Lung (tissue), 12 donors: Measurements from ENCODE around the gene SLC38A10. TPM values are rescaled to one million over a fixed set of nuclear protein-coding genes. Genes with fewer than 3 reads are reported as not detected.

Experiments
- ATAC-seq: fragments of 200-7000 bp; cut with Tn5 transposase; one replicate; pipeline ENCODE4 v1.9.1; 2020; ENCODE audit warnings: moderate number of reproducible peaks; ENCODE audit not compliant: insufficient read depth, low FRiP score
- DNase-seq, 3 donors: peaks; one replicate each; pipeline ENCODE4 v3.0.0-alpha.2; 2013 to 2017
- H3K27ac ChIP-seq, 2 donors: one replicate each; pipeline ENCODE4 v1.5.1; 2013; ENCODE audit warnings: mild to moderate bottlenecking in 2 of 2, moderate library complexity in 2 of 2, control low read depth in 1 of 2, inconsistent platforms in 1 of 2, low read depth in 1 of 2, low read length in 1 of 2
- H3K27me3 ChIP-seq, 3 donors: one replicate each; pipeline ENCODE4 v1.5.1; 2013; ENCODE audit warnings: low read length in 2 of 3; ENCODE audit not compliant: control insufficient read depth in 3 of 3, insufficient read depth in 3 of 3
- H3K36me3 ChIP-seq, 4 donors: one replicate each; pipeline ENCODE4 v1.5.1; 2013; ENCODE audit warnings: low read length in 4 of 4, mild to moderate bottlenecking in 1 of 4, moderate library complexity in 1 of 4; ENCODE audit not compliant: control insufficient read depth in 4 of 4, insufficient read depth in 4 of 4
- H3K4me1 ChIP-seq, 5 donors: one replicate each; pipeline ENCODE4 v1.5.1; 2013; ENCODE audit warnings: low read length in 5 of 5, mild to moderate bottlenecking in 2 of 5, moderate library complexity in 1 of 5; ENCODE audit not compliant: control insufficient read depth in 5 of 5, insufficient read depth in 5 of 5
- H3K4me3 ChIP-seq: one replicate; pipeline ENCODE4 v1.5.1; 2013; ENCODE audit warnings: mild to moderate bottlenecking, control low read depth, moderate library complexity
- H3K9ac ChIP-seq, 2 donors: one replicate each; pipeline ENCODE4 v1.5.1; 2013; ENCODE audit warnings: low read length in 2 of 2, control low read depth in 1 of 2; ENCODE audit not compliant: insufficient read depth in 1 of 2
- H3K9me3 ChIP-seq, 4 donors: one replicate each; pipeline ENCODE4 v1.5.1; 2013; ENCODE audit warnings: low read length in 3 of 4, mild to moderate bottlenecking in 1 of 4, moderate library complexity in 1 of 4; ENCODE audit not compliant: control insufficient read depth in 4 of 4, insufficient read depth in 3 of 4
- WGBS, 2 donors: extraction: QIAGEN DNeasy Blood & Tissue Kit; methylation state at CpG; one replicate each; pipeline ENCODE4 v1.1.7; 2013; 5-methylcytosine and 5-hydroxymethylcytosine counted together
- polyA plus RNA-seq, 2 donors: library from polyadenylated mRNA; stranded (reverse); fragments of 200-250 nt; gene quantifications; one replicate each; pipeline ENCODE4 v1.2.1, GENCODE V29; 2013
- total RNA-seq, 2 donors: library from RNA; depleted of rRNA in 1 of 2; stranded (reverse); fragments of >200 nt in 1 of 2; gene quantifications; one replicate each; pipeline ENCODE4 v1.2.1, GENCODE V29; 2014 to 2021
- TF ChIP-seq, protein P1 (sequence below): IDR thresholded peaks from 2 replicates; pipeline ENCODE4 v1.5.1; 2012; ENCODE audit warnings: mild to moderate bottlenecking; ENCODE audit errors: control extremely low read depth, extremely low read depth
- donor health status: control.
- donor health status: control.
- donor health status: Bipolar disorder and iron deficiency.
- donor health status: healthy.
- donor health status: DM: yes; HTN: yes; CAD: no.

The SLC38A10 gene
- total and polyA plus RNA-seq, 4 donors: 56.0 to 127 (median 82.4) TPM

DNA sequence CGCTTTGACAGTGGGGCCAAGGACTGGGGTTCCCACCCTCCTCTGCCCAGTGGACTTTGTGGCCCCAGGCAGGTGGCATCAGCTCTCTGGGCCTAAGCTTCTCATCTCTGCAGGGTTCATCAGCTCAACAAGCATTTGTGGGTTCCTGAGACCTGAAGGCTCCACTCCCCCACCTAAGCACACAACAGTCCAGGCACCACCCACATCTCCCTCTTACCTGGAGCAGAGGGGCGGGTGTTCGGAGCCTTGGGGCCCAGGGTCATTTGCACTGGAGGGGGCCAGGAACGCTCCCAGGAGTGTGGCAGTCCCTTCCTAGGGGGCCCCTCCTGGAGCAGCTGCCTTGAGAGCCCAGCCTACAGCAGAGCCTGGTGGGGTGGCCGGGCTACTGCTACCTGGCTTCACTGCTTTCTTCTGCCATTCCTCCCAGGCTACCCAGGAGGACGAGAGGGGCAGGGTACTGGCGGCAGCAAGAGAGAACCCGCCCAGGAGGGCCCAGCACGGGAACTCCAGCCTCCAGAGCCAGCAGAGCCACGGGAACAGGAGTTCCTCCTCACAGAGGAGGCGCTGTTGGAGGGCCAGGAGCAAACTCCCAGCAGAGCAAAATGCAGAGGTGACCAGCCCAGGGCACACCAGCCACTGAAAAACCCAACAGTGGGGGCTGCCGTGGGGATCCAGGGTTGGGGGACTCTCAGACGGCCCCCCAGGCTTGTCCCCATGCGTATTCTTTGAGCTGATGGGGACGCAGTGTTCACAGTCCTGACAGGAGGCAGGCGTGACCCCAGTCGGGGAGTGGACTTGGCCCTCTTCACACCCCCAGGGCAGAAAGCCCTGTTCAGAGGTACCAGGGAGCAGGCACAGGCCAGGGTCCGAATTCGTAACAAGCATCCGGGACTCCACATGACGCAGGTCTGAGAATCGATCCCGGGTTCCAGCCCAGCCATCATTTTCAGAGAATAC lies 35.1 kb upstream of the SLC38A10 start:
- ATAC-seq: no peak
- peak; percentile 54 to 74 (median 70) for DNase-seq
- H3K27me3 ChIP-seq: peaks cover 0 to 15% (median 8%) of the 10 kb centered on the region in 3 donors
- peak overlapping the region in 1 of 2 donors; percentile 76 for H3K27ac ChIP-seq
- WGBS, 2 donors: 70 to 78% methylated on average over 23 of the region's 23 CpGs
- H3K36me3 ChIP-seq: no peaks in the 10 kb centered on the region
- H3K4me1 ChIP-seq: peaks cover 0 to 50% (median 9%) of the 10 kb centered on the region in 5 donors
- H3K4me3 ChIP-seq: no peak overlapping the region
- H3K9ac ChIP-seq: no peak overlapping the region
- H3K9me3 ChIP-seq: no peaks in the 10 kb centered on the region
- TF ChIP-seq, protein P1, sequence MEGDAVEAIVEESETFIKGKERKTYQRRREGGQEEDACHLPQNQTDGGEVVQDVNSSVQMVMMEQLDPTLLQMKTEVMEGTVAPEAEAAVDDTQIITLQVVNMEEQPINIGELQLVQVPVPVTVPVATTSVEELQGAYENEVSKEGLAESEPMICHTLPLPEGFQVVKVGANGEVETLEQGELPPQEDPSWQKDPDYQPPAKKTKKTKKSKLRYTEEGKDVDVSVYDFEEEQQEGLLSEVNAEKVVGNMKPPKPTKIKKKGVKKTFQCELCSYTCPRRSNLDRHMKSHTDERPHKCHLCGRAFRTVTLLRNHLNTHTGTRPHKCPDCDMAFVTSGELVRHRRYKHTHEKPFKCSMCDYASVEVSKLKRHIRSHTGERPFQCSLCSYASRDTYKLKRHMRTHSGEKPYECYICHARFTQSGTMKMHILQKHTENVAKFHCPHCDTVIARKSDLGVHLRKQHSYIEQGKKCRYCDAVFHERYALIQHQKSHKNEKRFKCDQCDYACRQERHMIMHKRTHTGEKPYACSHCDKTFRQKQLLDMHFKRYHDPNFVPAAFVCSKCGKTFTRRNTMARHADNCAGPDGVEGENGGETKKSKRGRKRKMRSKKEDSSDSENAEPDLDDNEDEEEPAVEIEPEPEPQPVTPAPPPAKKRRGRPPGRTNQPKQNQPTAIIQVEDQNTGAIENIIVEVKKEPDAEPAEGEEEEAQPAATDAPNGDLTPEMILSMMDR: no peak

DNA sequence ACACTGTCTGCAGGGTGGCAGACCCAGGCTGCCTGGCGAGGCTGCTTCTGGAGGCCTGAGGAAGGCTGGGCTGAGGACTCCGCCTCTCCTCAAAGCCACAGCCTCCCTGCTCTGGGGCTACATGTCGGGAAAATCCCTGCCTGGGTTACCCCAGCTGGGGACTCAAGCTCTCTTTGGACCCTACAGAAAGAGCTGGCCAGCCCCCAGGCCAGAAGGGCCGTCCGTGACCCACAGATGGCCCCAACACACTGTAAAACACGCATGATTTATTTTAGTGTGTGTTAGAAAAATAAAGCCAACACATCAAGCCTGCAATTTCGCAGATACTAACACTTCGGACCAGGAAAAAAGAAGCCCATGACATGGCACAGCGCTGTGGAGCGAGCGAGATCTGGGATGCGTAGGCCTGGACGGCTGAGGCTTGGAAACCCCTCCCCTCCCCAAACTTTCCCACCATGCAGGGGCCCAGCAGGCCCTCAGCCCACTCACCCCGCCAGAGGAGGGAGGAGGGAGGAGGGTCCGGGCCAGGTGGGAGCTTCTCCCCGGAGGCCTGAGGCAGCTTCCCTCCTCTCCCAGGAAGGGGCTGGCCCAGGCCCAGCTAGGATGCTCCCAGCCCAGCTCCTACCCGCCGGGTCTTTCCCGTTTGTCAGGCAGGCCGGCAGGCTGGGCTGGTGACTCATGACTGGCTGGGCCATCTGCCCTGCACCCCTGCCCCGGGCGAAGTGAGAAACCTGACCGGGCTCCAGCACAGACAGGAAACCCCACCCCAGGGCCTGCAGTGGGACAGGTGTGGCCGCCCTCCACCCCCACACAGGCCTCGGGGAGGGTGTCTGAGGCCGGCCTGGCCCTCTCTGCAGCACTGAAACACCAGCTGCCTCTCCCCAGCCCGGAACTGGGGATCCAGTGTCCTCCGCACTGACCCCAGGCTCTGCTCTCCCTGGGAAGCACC lies 34.1 kb upstream of the SLC38A10 start:
- Histone ChIP-seq H3K27ac (peak overlapping the region in 1 of 2 donors; percentile 76), H3K36me3 (no peaks in the 10 kb centered on the region), H3K4me3 (no peak overlapping the region), H3K9ac (no peak overlapping the region), H3K9me3 (no peaks in the 10 kb centered on the region), H3K4me1 (peaks cover 0 to 45% (median 9%) of the 10 kb centered on the region in 5 donors), H3K27me3 (peaks cover 0 to 13% (median 4%) of the 10 kb centered on the region in 3 donors)
- peak; percentile 77 for ATAC-seq
- TF ChIP-seq, protein P1: no peak
- DNase-seq: peak; percentile 61 to 78 (median 77)
- 37 to 48% methylated on average over 25 to 28 of the region's 28 CpGs for WGBS, 2 donors

DNA sequence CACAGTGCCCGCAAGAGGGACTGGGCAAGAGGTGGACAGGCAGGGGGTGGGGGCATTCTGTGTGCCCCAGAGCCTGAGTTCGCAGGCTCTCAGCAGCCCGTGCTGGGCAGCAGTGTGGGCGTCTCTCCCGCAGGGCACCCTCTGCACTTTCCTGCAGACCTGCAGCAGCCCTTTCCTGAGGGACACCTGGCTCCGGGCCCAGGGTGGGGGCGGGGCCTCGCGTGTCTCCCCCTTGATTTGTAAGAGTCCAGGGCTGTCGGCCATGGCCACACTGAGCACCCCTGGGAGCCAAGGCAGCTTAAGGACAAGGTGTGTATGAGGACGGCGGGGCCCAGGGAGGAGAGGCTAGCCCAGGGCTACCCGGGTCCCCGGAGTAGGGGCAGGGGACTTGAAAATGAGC lies 33.4 kb upstream of the SLC38A10 start:
- WGBS, 2 donors: 62 to 69% methylated on average over 14 of the region's 14 CpGs
- Histone ChIP-seq H3K27me3 (peaks cover 0 to 13% (median 4%) of the 10 kb centered on the region in 3 donors), H3K4me3 (no peak overlapping the region), H3K9ac (no peak overlapping the region), H3K36me3 (no peaks in the 10 kb centered on the region), H3K9me3 (no peaks in the 10 kb centered on the region), H3K27ac (peak overlapping the region in 1 of 2 donors; percentile 37), H3K4me1 (peaks cover 0 to 39% (median 9%) of the 10 kb centered on the region in 5 donors)
- no peak for ATAC-seq
- TF ChIP-seq, protein P1: no peak
- DNase-seq: no peak
